Activated effector memory CD4-positive, alpha-beta T cell treated with Interleukin-2 at 50 U/mL for 16 hours (primary cell): ENCODE data around the gene CACNA2D1.

ENCODE experiments used
- DNase-seq: peaks from one replicate; pipeline ENCODE4 v3.0.0-alpha.2; 2020

Gene CACNA2D1

GRCh38 chr7:82270870-82271269 is 172.7 kb downstream of the CACNA2D1 start:
- DNase-seq = no peak

GRCh38 chr7:82268632-82269031 is 174.9 kb downstream of the CACNA2D1 start:
- DNase-seq = no peak

DNA sequence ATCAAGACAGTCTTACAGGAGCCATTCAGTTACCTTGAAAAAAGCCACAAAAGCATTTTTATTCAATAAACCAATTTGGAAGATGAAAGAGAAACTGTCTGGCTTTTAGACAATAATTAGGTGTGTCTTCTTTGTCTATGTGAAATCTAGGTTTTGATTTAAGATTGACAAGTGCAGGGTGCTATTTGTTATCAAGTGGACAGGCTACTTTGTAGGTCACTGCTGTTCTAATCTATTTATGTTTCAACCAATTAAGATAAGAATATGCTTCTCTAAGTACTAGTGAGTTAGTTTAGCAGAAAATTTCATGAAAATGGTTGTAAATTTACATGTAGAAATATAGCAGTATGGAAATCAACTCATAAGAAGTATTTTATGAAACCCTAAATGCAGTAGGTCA is 177.5 kb downstream of the CACNA2D1 start:
- DNase-seq = no peak

DNA sequence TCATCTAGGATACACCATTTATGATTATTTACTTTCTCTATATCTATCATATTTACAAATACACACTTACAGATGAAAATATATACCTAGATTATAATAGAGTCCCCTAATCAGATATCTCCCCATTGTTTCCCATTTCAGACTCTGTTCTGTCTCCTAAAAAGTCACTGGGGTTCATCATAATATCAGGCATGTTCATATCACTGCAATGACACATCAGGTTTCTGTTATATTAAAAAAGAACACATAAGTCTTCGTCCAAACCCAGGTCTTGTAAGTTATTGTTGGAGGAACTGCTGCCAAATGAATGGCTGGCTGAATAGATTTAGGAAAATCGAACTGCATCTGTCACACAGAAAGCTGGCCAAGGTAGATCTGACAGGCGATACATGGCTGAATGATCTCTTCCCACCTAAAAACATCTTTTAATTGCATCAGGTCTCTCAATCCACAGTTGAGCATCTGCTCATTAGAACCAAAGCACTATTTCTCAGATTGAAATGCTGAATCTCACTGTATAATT is 178.7 kb downstream of the CACNA2D1 start:
- DNase-seq = no peak

- no peak for DNase-seq
Measured at GRCh38 chr7:82263920-82264782, 179.4 kb downstream of the CACNA2D1 start.

GRCh38 chr7:82258181-82258580 is 185.4 kb downstream of the CACNA2D1 start:
- no peak for DNase-seq

DNA sequence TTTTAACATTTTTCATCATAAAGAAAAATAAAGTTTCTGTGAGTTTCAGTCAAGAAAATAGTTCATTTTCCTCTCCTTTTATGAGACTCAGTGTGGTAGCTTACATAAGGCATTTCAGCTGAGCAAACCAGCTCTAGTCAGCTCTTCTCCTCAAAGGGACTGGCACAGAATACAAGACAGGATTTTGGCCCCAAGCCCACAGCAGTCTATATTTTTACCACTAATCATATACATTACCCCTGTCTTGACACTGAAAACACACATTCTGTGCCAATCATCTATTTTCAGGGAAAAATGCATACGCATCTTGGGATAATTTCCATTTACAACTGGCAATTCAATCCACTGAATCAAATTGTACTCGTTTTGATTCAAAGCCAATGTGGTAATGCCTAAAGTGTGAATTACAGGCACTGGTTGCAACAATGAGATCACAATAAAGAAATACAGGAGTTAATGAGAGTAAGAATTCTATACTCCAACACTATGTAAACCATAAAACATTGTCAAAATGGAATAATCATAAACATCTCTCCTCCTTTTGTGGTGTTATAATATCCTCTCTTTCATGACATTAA is 186.4 kb downstream of the CACNA2D1 start:
- no peak for DNase-seq

GRCh38 chr7:82255706-82256105 is 187.9 kb downstream of the CACNA2D1 start:
- no peak for DNase-seq

GRCh38 chr7:82250598-82250997 is 193.0 kb downstream of the CACNA2D1 start:
- no peak for DNase-seq

DNA sequence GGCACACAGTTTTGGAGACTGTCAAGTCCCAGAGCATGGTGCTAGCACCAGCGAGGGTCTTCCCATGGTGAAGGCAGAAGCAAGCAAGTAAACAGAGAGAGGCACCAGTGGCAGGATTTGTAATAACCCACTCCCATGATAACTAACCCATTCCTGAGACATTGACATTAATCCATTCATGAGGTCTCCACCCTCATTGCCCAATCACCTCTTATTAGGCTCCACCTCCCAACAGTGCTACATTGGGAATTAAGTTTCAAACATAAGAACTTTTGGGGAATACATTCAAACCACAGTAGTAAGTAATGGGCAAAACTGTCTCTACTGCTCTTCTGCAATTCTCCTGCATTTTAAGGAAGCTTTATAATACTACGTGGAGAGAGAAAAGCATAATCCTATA is 193.6 kb downstream of the CACNA2D1 start:
- no peak for DNase-seq

DNA sequence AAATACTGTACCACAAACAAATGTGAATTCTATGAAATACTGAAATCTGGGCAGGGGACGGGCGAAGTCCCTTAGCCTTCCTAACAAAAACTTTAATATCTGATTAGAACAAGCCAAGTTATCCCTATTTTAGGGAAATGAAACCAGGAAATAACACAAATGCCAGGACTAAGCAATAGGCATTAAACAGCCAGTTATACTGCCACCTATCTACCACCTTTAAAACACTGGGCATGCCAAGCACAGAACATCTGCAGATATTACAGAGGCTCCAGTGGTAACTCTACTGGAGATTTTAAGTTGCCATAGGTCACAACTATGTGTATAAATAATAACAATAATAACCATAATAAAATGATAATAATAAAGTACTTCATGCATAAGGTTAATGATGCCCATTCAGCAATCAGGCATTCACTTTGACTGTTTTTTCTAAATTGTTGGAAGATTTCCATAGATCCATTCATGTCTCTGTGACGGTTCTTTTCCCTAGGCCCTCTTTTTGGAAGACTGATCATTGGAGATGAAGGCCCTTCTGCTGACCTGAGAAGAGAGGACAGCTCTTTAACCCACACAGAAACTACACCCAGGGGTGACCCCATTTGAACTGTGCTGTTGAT is 195.7 kb downstream of the CACNA2D1 start:
- no peak for DNase-seq

- no peak for DNase-seq
Measured at GRCh38 chr7:82244947-82245517, 198.5 kb downstream of the CACNA2D1 start.

DNA sequence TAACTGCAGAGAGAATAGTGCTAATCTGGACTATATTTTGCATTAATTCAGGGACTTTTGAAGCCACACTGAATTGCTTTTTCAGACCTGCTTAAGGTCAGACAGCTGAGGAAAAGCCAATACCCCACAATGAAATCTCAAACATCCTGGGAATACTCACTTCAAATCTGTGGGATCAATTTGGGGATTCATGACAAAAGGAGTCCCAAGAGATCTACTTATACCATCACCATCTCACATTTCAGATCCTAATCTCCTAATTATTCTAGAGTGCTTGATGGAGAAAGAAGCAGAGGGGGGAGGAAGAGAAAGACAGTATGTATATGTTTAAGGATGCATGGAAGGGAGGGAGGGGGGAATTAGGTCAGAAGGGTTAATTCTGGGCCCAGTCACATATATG is 202.2 kb downstream of the CACNA2D1 start:
- DNase-seq = no peak

DNA sequence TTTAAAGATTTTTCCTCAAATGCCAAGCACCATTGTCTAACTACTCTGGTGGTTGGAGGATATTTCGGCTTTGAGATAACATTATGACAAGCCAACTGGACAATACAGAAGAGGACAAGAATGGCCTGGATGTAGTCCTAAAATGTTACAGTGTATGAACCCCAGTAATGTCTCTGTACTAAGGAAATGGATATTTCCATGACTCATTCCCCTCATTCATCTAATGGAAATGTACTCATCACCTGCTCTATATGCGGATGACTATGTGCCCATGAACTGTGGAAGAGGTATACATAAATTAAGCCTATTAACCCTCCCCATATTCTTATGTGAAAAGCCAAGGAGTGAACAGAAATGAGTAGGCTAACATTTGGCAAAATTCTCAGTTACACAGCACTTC is 207.9 kb downstream of the CACNA2D1 start:
- no peak for DNase-seq

DNA sequence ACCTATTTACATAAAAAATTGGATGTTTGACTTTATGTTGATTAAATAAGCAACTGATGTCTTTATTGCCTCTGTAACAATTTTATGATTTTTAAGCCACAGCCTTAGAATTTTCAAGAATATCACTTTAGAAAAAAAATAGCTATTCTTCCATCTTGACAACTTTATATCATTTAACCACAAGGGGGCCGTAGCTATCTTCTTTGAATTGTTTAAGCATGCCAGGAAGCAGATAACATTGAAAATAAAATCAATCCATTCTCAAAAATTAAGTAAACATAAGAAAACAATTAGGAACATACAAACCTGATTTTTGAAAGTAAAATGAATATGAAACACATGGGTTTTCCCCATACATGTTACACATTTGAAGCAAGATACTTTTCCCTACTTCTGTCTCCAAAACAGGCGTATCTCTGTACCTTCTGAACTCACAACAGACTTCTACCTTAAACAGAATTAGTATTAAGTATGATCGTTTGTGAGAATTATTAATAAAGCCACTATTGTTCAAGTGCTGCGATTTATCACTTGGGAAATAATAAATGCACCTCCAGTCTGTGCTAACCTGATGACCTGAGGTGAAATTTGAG is 209.0 kb downstream of the CACNA2D1 start:
- no peak for DNase-seq

- DNase-seq = no peak
Measured at GRCh38 chr7:82230811-82231581, 212.6 kb downstream of the CACNA2D1 start.

- no peak for DNase-seq
Measured at GRCh38 chr7:82229164-82229563, 214.4 kb downstream of the CACNA2D1 start.

GRCh38 chr7:82226191-82226590 is 217.4 kb downstream of the CACNA2D1 start:
- DNase-seq = no peak

- no peak for DNase-seq
Measured at GRCh38 chr7:82224529-82224928, 219.0 kb downstream of the CACNA2D1 start.

- no peak for DNase-seq
Measured at GRCh38 chr7:82223580-82223979, 220.0 kb downstream of the CACNA2D1 start.

DNA sequence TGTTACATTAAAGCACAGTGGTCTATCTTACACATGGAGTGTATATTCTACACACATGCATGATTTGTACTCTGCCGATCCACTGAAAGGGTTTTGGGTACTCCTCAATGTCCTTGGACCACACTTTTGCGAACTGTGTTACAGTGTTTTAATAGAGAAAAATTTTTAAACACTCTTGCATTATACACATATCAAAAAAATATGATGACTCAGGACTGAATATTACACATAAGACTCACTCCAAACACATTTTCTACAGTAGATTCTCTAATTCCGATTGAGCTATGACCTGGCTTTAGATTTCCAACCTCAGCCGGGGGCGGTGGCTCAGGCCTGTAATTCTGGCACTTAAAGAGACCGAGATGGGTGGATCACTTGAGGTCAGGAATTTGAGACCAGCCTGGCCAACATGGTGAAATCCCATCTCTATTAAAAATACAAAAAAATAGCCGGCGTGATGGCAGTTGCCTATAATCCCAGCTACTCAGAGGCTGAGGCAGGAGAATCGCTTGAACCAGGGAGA is 222.4 kb downstream of the CACNA2D1 start:
- DNase-seq = no peak

DNA sequence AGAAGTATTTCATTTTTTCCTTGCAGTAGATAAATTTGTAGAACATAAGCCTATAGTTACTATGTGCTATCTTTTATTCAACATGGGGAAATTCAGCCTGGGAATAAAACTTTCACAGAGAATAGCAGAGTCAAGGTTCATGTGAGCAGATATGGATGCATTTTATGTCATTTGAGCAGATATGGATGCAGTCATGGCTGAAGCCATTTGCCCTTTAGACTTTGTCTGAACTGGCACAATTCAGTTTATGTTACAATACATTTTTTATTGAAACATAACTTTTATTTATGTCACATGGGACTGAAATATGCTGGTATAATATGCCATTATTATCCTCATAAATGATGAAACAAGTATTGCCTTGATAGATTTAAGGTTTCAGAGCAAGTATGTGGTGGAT is 231.1 kb downstream of the CACNA2D1 start:
- DNase-seq = no peak
